Mesendoderm (in vitro differentiated cells): ENCODE data around the gene GP1BB.

Experiments
- DNase-seq: peaks from one replicate; pipeline ENCODE4 v3.0.0; 2013
- H2AK5ac ChIP-seq: 2 replicates; pipeline ENCODE4 v1.6.1; 2013; ENCODE audit warnings: low read length, inconsistent platforms
- H2BK120ac ChIP-seq: 2 replicates; pipeline ENCODE4 v1.6.1; 2013; ENCODE audit warnings: low read depth, mild to moderate bottlenecking, low read length, moderate library complexity, mixed read lengths
- H2BK15ac ChIP-seq: replicated peaks from 2 replicates; pipeline ENCODE4 v1.6.1; 2013; ENCODE audit warnings: low read depth, mild to moderate bottlenecking, moderate library complexity
- H2BK5ac ChIP-seq: 2 replicates; pipeline ENCODE4 v1.6.1; 2013; ENCODE audit warnings: low read length, inconsistent platforms
- H3K18ac ChIP-seq: 2 replicates; pipeline ENCODE4 v1.6.1; 2013; ENCODE audit warnings: mild to moderate bottlenecking, low read length, mixed read lengths
- H3K23ac ChIP-seq: one replicate; pipeline ENCODE4 v1.6.1; 2013; ENCODE audit warnings: low read length
- H3K27ac ChIP-seq: 2 replicates; pipeline ENCODE4 v1.5.1; 2013; ENCODE audit warnings: low read depth, mild to moderate bottlenecking, inconsistent platforms, low read length, moderate library complexity
- H3K27me3 ChIP-seq: 2 replicates; pipeline ENCODE4 v1.6.1; 2013; ENCODE audit warnings: low read length, control low read depth, mild to moderate bottlenecking, inconsistent platforms; ENCODE audit not compliant: insufficient read depth, poor library complexity
- H3K36me3 ChIP-seq: 2 replicates; pipeline ENCODE4 v1.6.1; 2013; ENCODE audit warnings: low read length, inconsistent platforms; ENCODE audit not compliant: control insufficient read depth, insufficient read depth
- H3K4ac ChIP-seq: one replicate; pipeline ENCODE4 v1.6.1; 2013; ENCODE audit warnings: low read depth, mild to moderate bottlenecking, low read length, moderate library complexity
- H3K4me1 ChIP-seq: 2 replicates; pipeline ENCODE4 v1.6.1; 2013; ENCODE audit warnings: low read depth, low read length, inconsistent platforms; ENCODE audit not compliant: control insufficient read depth
- H3K4me2 ChIP-seq: 2 replicates; pipeline ENCODE4 v1.6.1; 2013; ENCODE audit warnings: low read length
- H3K4me3 ChIP-seq: 2 replicates; pipeline ENCODE4 v1.5.1; 2013; ENCODE audit warnings: mild to moderate bottlenecking, low read length
- H3K56ac ChIP-seq: one replicate; pipeline ENCODE4 v1.6.1; 2013; ENCODE audit warnings: low read length
- H3K79me1 ChIP-seq: 2 replicates; pipeline ENCODE4 v1.6.1; 2013; ENCODE audit warnings: low read length, inconsistent platforms
- H3K79me2 ChIP-seq: 2 replicates; pipeline ENCODE4 v1.6.1; 2013; ENCODE audit warnings: mild to moderate bottlenecking, low read length; ENCODE audit not compliant: control insufficient read depth, insufficient read depth
- H3K9ac ChIP-seq: 2 replicates; pipeline ENCODE4 v1.6.1; 2013; ENCODE audit warnings: low read length, inconsistent platforms
- H4K5ac ChIP-seq: one replicate; pipeline ENCODE4 v1.6.1; 2013; ENCODE audit warnings: low read length
- H4K8ac ChIP-seq: one replicate; pipeline ENCODE4 v1.6.1; 2013; ENCODE audit warnings: low read depth, mild to moderate bottlenecking, control low read depth, low read length, moderate library complexity
- WGBS: extraction: QIAGEN DNeasy Blood & Tissue Kit; methylation state at CpG from one replicate; pipeline ENCODE4 v1.1.7; 2013; ENCODE audit warnings: low lambda C conversion rate, missing lambda C conversion rate; ENCODE audit not compliant: insufficient coverage; ENCODE audit errors: extremely low coverage; 5-methylcytosine and 5-hydroxymethylcytosine counted together

The GP1BB gene

GRCh38 chr22:19742160-19743066 lies 19.1 kb downstream of the GP1BB start:
- Histone ChIP-seq H3K18ac (no peak overlapping the region), H2BK15ac (no peak overlapping the region), H3K79me1 (no peaks in the 10 kb centered on the region), H3K4me2 (no peak overlapping the region), H2BK120ac (no peak overlapping the region), H2BK5ac (no peak overlapping the region), H4K5ac (no peak overlapping the region), H3K79me2 (no peaks in the 10 kb centered on the region), H3K23ac (no peak overlapping the region), H2AK5ac (no peak overlapping the region), H3K27ac (no peak overlapping the region), H3K27me3 (no peaks in the 10 kb centered on the region), H3K4me1 (peaks cover 4% of the 10 kb centered on the region), H3K9ac (no peak overlapping the region), H3K4me3 (no peak overlapping the region), H3K56ac (no peak overlapping the region), H3K4ac (no peak overlapping the region), H4K8ac (no peak overlapping the region), H3K36me3 (no peaks in the 10 kb centered on the region)
- DNase-seq, result no peak
- WGBS, result no CpG with 5 or more reads among the region's 21 CpGs

- H3K56ac ChIP-seq, result no peak overlapping the region
- H3K9ac ChIP-seq, result no peak overlapping the region
- no peak overlapping the region for H2AK5ac ChIP-seq
- H3K23ac ChIP-seq, result no peak overlapping the region
- no peak overlapping the region for H2BK120ac ChIP-seq
- H3K4me1 ChIP-seq, result peaks cover 4% of the 10 kb centered on the region
- no peak for DNase-seq
- no peak overlapping the region for H3K4ac ChIP-seq
- WGBS, result no CpG with 5 or more reads among the region's 6 CpGs
- H3K4me3 ChIP-seq, result no peak overlapping the region
- H3K79me1 ChIP-seq, result no peaks in the 10 kb centered on the region
- no peak overlapping the region for H3K18ac ChIP-seq
- no peaks in the 10 kb centered on the region for H3K27me3 ChIP-seq
- H3K79me2 ChIP-seq, result no peaks in the 10 kb centered on the region
- H3K4me2 ChIP-seq, result no peak overlapping the region
- no peak overlapping the region for H4K5ac ChIP-seq
- H4K8ac ChIP-seq, result no peak overlapping the region
- no peak overlapping the region for H2BK15ac ChIP-seq
- H3K27ac ChIP-seq, result no peak overlapping the region
- H3K36me3 ChIP-seq, result no peaks in the 10 kb centered on the region
- no peak overlapping the region for H2BK5ac ChIP-seq
Observed at GRCh38 chr22:19743081-19743480, 19.7 kb downstream of the GP1BB start.

- Histone ChIP-seq H3K4me3 (no peak overlapping the region), H3K36me3 (no peaks in the 10 kb centered on the region), H3K4me2 (no peak overlapping the region), H3K23ac (no peak overlapping the region), H2AK5ac (no peak overlapping the region), H3K79me2 (no peaks in the 10 kb centered on the region), H4K5ac (no peak overlapping the region), H2BK15ac (no peak overlapping the region), H3K4me1 (peaks cover 4% of the 10 kb centered on the region), H4K8ac (no peak overlapping the region), H2BK5ac (no peak overlapping the region), H3K56ac (no peak overlapping the region), H3K4ac (no peak overlapping the region), H3K27me3 (no peaks in the 10 kb centered on the region), H3K79me1 (no peaks in the 10 kb centered on the region), H3K9ac (no peak overlapping the region), H3K18ac (no peak overlapping the region), H3K27ac (no peak overlapping the region), H2BK120ac (no peak overlapping the region)
- no CpG with 5 or more reads among the region's 4 CpGs for WGBS
- DNase-seq, result no peak
Observed at GRCh38 chr22:19743651-19744050, 20.3 kb downstream of the GP1BB start.

- no peak overlapping the region for H3K27ac ChIP-seq
Observed at GRCh38 chr22:19744350-19745006, 21.1 kb downstream of the GP1BB start.

GRCh38 chr22:19745155-19746101 lies 22.1 kb downstream of the GP1BB start:
- Histone ChIP-seq H2AK5ac (no peak overlapping the region), H3K36me3 (no peaks in the 10 kb centered on the region), H3K79me1 (no peaks in the 10 kb centered on the region), H4K5ac (no peak overlapping the region), H2BK15ac (no peak overlapping the region), H3K9ac (no peak overlapping the region), H3K4me1 (peaks cover 4% of the 10 kb centered on the region), H3K56ac (peak overlapping the region; percentile 68), H2BK120ac (no peak overlapping the region), H3K79me2 (no peaks in the 10 kb centered on the region), H3K4me3 (no peak overlapping the region), H2BK5ac (no peak overlapping the region), H3K23ac (no peak overlapping the region), H3K4ac (no peak overlapping the region), H3K27ac (no peak overlapping the region), H3K4me2 (no peak overlapping the region), H3K18ac (peak overlapping the region; percentile 6), H3K27me3 (no peaks in the 10 kb centered on the region), H4K8ac (no peak overlapping the region)
- WGBS, result no CpG with 5 or more reads among the region's 24 CpGs
- DNase-seq, result peak; percentile 72

More at GRCh38 chr22:19744350-19745006, 21.1 kb downstream of the GP1BB start:
- Histone ChIP-seq H3K36me3 (no peaks in the 10 kb centered on the region), H3K18ac (no peak overlapping the region), H4K5ac (no peak overlapping the region), H2BK5ac (no peak overlapping the region), H2BK120ac (no peak overlapping the region), H3K79me1 (no peaks in the 10 kb centered on the region), H3K9ac (no peak overlapping the region), H4K8ac (no peak overlapping the region), H3K23ac (no peak overlapping the region), H3K56ac (no peak overlapping the region), H2AK5ac (no peak overlapping the region), H3K4me2 (no peak overlapping the region), H2BK15ac (no peak overlapping the region), H3K4ac (no peak overlapping the region), H3K4me3 (no peak overlapping the region), H3K4me1 (peaks cover 4% of the 10 kb centered on the region), H3K27me3 (no peaks in the 10 kb centered on the region), H3K79me2 (no peaks in the 10 kb centered on the region)
- WGBS, result no CpG with 5 or more reads among the region's 13 CpGs
- DNase-seq, result no peak
